HG03469 (cell line): ENCODE data around the gene MGLL.

Source experiments
- ATAC-seq: cut with Tn5 transposase; IDR thresholded peaks from one replicate; pipeline ENCODE4 v1.9.1; 2021; ENCODE audit warnings: mild to moderate bottlenecking, moderate library complexity, moderate number of reproducible peaks; ENCODE audit not compliant: unreplicated experiment

The MGLL gene

DNA sequence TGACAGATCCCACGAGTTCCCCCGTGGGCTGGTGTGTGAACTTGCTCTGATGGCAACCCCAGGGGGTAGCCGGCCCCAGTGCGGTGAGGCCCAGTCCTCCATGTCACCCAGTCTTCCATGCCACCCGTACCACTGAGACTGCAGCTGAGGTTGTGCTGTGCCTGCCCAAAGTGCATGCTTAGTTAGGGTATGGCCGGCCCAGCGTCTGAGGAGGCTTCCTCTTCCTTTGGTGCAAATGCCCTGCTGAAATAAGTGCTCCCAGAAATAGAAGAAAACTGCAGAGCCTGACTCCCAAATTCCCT lies 31.5 kb downstream of the MGLL start:
- ATAC-seq: no peak

- ATAC-seq: no peak
These were observed 32.1 kb downstream of the MGLL start for GRCh38 chr3:127789990-127790881.

DNA sequence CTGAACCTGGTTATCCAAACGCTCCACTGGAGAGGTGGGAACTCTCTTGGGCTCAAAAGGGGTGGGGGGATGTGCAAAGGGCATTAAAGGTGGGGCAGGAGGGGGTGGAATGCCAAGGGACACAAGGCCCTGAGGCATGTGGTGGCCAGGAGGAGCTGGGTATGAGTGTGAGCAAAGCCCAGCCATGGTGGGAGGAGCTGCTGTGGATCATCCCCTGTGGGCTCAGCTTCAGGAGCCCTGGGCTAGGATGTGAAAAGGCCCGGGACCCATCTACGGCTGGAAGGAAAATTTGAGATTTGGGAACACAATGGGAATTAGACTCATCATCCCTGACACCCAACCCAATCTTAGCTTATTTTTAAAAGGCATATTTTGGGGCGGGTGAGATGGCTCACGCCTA lies 33.3 kb downstream of the MGLL start:
- ATAC-seq: no peak

- no peak for ATAC-seq
These were observed 33.8 kb downstream of the MGLL start for GRCh38 chr3:127788451-127788909.

DNA sequence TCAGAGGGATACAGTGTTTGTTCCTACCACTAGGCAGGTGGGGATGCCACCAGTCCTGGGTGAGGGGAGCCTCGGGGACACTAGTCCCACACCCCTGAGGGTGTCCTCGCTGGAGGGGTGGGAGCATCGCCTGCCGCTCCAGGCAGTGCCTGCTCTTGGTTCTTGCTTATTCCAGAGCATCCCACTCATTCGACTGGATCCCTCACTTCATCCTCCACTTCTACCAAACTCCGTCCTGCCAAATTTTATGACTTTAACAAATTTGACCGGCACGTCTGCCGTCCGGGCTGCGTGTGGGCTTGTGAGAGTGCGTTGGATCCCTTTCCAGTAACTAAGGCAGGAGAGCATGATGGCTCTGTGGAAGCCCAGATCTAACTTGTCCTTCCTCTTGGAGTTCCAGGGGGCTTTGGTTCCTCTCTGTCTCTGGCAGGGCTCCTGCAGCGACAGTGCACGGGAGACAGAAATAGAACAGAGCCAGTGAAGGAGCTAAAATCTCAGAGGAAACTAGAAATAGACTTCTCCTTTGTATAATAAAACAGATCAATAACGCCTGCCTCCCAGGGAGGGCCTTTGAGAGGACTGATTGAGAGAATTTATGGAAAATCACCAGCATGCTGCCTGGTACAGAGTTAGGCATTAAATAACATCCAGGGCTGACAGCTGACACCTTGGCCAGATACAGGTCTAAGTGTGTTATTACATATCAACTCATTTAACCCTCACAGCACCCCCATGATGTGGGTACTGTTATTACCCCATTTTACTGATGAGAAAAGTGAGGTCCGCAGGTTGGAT lies 34.5 kb downstream of the MGLL start:
- ATAC-seq: no peak

DNA sequence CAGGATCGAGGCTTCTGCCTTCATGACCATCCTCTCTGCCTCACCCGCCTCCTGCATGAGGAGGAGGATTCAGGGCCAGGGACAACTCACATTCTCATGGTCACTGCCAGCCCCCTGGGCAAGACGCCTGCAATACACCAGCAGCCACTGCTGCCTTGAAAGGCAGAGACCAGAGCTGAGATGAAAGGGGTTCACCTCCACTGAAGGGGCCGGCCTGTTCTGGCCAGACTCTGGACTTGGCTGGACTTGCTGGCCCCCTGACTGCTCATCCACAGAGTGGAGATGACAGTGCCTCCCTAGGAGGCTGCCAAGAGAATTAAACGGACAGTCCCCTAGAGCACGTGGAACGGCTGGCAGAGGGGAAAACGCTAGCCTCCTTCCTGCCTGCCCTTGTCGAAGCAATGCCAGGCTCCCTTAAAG lies 35.2 kb downstream of the MGLL start:
- no peak for ATAC-seq

- no peak for ATAC-seq
These were observed 35.8 kb downstream of the MGLL start for GRCh38 chr3:127786353-127787070.

- no peak for ATAC-seq
These were observed 36.5 kb downstream of the MGLL start for GRCh38 chr3:127785711-127786265.

DNA sequence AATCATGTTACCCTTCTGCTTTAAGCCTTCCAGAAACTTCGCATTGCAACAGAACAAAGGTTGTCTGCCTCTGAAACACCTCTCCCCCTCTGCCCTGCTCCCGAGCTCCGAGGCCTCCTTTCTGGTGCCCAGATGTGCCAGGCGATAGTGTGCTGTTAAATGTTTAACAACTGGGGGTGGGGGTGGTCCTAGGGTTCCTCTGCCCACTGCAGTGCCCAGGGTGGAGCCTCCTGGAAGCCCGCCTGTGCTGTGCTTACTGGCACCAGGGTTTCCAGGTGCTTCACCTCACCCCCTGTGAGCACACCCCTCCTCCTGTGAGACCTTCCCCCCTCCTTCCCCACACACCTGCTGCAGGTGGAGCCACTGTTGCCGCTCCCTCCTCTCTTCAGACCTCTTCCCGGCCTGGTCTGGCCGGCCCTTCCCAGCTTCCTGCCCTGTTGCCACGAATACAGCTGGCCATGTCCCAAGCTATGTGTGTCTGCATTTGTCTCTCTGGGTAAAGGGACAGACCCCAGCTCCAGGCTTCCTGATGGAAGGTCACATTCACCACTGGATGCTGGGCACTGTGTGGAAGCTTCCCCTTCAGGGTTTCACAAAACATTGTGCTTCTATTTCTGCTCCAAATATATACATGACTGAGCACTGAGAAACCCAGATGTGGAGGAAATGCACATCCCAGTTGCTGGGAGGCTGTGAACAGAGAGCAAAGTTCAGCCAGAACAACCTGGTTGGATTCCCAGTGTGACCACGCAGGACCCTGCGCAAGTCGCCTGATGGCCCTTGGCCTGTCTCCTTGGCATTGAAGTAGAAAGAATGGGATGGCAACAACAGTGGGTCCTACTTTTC lies 37.2 kb downstream of the MGLL start:
- no peak for ATAC-seq

GRCh38 chr3:127784283-127784682 lies 38.0 kb downstream of the MGLL start:
- no peak for ATAC-seq

GRCh38 chr3:127783642-127784160 lies 38.6 kb downstream of the MGLL start:
- no peak for ATAC-seq

GRCh38 chr3:127783166-127783565 lies 39.1 kb downstream of the MGLL start:
- no peak for ATAC-seq

DNA sequence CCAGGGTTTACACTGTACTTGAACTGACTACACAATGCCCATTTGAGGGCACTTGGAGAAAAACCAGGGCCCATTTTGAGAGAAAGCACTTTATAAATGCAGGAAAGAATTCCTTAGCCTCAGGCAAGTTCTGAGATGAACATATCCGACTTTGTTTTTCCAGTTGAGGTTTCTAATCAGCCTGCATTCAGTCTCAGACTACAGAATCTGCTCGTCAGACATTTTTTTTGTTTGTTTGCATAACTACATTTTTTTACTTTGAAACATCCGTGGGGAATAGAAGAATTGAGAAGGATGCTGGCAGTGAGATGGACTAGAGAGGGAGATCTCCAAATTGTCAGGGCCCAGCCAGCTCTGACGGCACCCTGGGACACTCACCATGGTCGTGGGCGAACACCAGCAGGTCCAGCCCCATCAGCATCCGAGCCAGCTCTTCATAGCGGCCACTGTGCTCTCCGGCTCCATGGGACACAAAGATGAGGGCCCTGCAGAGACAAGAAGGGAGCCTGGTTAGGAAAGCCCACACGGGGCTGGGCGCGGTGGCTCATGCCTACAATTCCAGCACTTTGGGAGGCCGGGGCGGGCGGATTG lies 40.8 kb downstream of the MGLL start:
- no peak for ATAC-seq

DNA sequence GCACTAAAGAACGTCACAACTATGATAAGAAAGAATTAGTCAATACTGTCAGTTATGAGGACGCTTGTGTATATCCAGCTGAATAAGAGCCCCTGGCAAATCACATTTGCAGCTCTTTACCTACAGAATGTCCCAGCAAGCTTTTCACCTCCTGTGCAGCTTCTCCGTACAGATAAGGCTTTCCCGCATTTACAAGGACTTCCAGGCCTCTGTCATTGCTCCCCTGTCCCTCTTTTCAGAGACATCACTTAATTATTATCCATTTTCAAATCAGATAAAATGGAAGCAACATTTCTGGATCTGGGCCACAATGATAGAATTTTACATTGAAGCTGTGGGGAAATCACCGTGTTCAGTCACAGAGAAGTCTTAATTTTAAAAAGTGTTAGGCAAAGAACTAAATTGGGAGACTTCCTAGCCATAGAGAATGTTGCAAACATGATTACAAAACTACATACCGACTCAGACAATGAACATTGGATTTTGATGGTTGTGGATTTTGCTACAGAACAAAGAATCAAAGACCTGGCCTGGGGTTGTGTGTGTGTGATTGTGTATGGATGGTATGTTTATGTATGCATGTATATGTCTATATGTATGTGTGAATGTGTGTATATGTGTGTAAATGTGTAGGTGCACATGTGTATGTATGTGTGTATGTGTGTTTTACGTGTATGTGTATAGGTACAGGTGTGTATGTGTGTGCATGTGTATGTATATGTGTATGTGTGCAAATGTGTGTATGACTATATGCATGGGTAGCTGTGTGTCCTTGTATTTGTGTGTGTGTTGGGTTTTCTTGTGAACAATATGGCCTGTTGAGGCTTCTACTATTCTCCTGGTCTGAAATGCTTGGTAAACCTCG lies 41.5 kb downstream of the MGLL start:
- ATAC-seq: no peak

DNA sequence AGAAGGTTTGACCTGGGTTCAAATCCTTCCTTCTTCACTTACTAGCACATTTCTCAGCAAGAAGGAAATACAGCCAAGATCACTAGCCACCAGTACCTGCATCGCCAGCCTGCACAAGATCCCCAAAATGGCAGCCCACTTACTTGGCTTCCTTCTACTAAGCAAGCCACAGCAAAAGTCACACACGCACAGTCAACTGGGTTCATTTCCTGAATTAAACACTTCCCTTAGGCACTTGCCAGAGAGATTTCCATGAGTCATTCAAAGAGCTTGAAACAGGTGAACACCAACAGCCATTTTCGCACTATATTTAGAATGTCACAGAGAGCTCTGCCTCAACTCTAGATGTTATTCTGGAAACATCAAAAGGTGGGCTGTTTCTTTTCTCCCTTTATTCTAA lies 42.6 kb downstream of the MGLL start:
- ATAC-seq: no peak

- no peak for ATAC-seq
These were observed 44.2 kb downstream of the MGLL start for GRCh38 chr3:127777921-127778656.

DNA sequence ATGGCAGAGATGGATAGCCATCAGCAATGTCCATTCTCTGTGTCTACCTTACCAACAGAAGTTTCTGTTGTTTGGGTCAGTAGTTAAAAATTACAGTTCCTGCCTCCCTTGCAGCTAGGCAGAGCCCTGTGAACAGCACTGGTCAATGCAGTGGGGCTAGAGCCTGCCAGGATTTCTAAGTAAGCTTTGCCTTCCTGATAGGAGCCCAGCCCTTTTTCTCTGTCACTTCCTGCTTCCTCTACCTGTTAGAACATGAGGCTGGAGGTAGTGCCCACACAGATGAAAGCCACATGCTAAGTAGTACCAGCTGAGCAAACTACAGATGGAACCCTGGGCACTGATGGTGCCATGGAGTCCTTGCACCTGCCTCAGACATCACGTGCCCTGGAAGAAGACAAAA lies 45.0 kb downstream of the MGLL start:
- ATAC-seq: no peak

DNA sequence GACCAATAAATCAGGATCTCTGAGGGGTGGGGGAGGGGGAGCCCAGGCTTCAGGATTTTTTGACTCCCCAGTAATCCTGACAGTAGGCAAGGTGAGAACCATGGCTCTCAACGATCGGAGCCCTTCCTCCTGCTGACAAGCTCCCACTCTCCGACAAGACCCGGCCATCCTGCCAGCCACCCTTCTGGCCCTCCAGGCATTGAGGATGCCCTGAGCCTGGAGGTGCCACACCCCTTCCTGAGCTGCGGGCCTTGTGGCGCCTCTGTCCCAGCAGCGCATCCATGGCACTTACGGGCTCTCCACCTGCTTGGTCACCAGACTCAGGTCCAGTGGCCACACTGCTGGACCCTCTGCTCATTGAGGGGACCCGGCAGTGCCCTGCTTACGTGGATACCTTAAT lies 46.0 kb downstream of the MGLL start:
- no peak for ATAC-seq
